Brain microvascular endothelial cell (primary cell): Measurements from ENCODE around the gene RTN4RL2.

Source experiments
- DNase-seq: peaks from one replicate; pipeline ENCODE4 v3.0.0-alpha.2; 2020
- H3K27ac ChIP-seq: fragments of 250-450 bp; sonication (Bioruptor Pico); 2 replicates; pipeline ENCODE4 v1.5.1; 2020; ENCODE audit warnings: mild to moderate bottlenecking, moderate library complexity
- H3K27me3 ChIP-seq: fragments of 250-450 bp; sonication (Bioruptor Pico); replicated peaks from 2 replicates; pipeline ENCODE4 v1.5.1; 2020; ENCODE audit warnings: mild to moderate bottlenecking
- H3K36me3 ChIP-seq: fragments of 250-450 bp; sonication (Bioruptor Pico); replicated peaks from 2 replicates; pipeline ENCODE4 v1.5.1; 2020; ENCODE audit warnings: mild to moderate bottlenecking
- H3K4me3 ChIP-seq: 2 replicates; pipeline ENCODE4 v1.5.1; 2011; ENCODE audit warnings: low read depth, mild to moderate bottlenecking, control low read depth, low read length, moderate library complexity
- in situ Hi-C: cut with HindIII; loops from 2 replicates; pipeline ENCODE4 v1.10.0; 2017; ENCODE audit warnings: low sequenced_read_pairs, low pct_ligation_motif_present
- TF ChIP-seq, protein P1 (sequence below): IDR thresholded peaks from 2 replicates; pipeline ENCODE4 v1.5.1; 2011; ENCODE audit warnings: low read depth, mild to moderate bottlenecking, moderate library complexity, low read length, control low read depth, inconsistent platforms; ENCODE audit errors: missing control alignments

Gene RTN4RL2

DNA sequence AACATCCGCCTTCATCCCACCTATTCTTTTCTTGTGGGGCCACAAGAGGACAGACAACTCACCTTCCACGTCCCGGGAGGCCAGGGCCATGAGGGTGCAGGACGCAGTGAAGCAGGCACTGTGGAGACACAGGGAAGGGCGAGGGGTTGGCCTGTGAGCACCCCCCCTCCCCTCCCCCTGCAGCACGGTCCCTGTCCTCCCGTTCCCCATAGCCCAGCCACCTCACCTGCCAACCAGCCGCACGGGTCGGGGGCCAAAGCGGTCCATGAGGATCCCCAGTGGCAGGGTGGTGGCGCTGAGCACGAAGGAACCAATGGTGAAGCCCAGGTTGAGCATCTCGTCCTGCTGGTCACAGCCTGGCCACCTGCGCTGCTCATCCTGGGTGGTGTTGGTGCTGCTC is 40.6 kb downstream of the RTN4RL2 start:
- Histone ChIP-seq H3K36me3 (no peaks in the 10 kb centered on the region), H3K27ac (no peak overlapping the region), H3K4me3 (no peak overlapping the region), H3K27me3 (no peaks in the 10 kb centered on the region)
- TF ChIP-seq, protein P1, sequence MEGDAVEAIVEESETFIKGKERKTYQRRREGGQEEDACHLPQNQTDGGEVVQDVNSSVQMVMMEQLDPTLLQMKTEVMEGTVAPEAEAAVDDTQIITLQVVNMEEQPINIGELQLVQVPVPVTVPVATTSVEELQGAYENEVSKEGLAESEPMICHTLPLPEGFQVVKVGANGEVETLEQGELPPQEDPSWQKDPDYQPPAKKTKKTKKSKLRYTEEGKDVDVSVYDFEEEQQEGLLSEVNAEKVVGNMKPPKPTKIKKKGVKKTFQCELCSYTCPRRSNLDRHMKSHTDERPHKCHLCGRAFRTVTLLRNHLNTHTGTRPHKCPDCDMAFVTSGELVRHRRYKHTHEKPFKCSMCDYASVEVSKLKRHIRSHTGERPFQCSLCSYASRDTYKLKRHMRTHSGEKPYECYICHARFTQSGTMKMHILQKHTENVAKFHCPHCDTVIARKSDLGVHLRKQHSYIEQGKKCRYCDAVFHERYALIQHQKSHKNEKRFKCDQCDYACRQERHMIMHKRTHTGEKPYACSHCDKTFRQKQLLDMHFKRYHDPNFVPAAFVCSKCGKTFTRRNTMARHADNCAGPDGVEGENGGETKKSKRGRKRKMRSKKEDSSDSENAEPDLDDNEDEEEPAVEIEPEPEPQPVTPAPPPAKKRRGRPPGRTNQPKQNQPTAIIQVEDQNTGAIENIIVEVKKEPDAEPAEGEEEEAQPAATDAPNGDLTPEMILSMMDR, result no peak
- DNase-seq, result no peak
- in situ Hi-C loops, result no loop called here

DNA sequence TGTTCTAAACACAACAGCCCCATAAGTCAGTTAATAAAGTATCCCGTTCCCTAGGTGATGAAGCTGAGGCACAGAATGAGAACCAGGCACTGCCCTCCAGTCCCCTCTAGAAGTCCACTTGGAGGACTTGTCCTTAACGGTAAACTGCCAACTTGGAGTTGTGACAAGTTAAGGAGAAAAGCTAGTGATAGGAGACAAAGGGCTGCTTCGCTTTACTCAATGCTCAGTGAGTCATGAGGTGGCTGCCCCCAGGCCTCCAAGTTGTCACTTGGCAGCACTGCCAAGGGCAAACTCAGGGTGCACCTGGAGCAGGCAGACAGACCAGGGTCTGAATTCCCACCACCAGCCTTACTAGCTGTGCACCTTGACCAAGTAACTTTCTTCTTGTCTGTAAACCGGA is 41.6 kb downstream of the RTN4RL2 start:
- H3K27me3 ChIP-seq, result no peaks in the 10 kb centered on the region
- H3K27ac ChIP-seq, result no peak overlapping the region
- no peak overlapping the region for H3K4me3 ChIP-seq
- TF ChIP-seq, protein P1, result no peak
- no peak for DNase-seq
- in situ Hi-C loops, result no loop called here
- H3K36me3 ChIP-seq, result no peaks in the 10 kb centered on the region

- DNase-seq, result no peak
- in situ Hi-C loops, result no loop called here
- no peaks in the 10 kb centered on the region for H3K27me3 ChIP-seq
- H3K36me3 ChIP-seq, result no peaks in the 10 kb centered on the region
- no peak overlapping the region for H3K27ac ChIP-seq
- no peak overlapping the region for H3K4me3 ChIP-seq
- TF ChIP-seq, protein P1, result no peak
Observed at GRCh38 chr11:57502376-57502775, 42.0 kb downstream of the RTN4RL2 start.

DNA sequence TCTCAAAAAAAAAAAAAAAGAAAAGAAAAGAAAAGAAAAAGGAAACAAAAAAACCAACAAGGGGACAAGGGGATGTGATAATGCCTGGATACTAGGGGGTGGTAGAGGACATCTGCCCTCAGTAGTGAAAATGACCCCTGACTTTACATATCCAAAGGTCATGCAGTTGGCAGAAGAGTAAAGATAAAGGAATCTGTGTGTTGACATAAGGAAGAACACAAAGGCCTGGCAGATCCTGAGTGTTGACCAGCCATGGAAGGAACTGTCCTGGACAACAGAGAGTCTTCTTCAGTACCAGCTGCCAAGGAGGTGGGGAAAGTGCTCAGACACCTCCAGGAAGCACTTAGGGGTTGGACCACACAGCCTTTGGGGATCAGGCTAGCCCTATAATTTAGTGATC is 42.5 kb downstream of the RTN4RL2 start:
- in situ Hi-C loops, result no loop called here
- DNase-seq, result no peak
- no peak overlapping the region for H3K4me3 ChIP-seq
- no peaks in the 10 kb centered on the region for H3K27me3 ChIP-seq
- TF ChIP-seq, protein P1, result no peak
- H3K27ac ChIP-seq, result no peak overlapping the region
- no peaks in the 10 kb centered on the region for H3K36me3 ChIP-seq

- TF ChIP-seq, protein P1, result no peak
- in situ Hi-C loops, result no loop called here
- no peak for DNase-seq
- Histone ChIP-seq H3K27ac (no peak overlapping the region), H3K36me3 (no peaks in the 10 kb centered on the region), H3K27me3 (no peaks in the 10 kb centered on the region), H3K4me3 (no peak overlapping the region)
Observed at GRCh38 chr11:57504511-57504910, 44.2 kb downstream of the RTN4RL2 start.

DNA sequence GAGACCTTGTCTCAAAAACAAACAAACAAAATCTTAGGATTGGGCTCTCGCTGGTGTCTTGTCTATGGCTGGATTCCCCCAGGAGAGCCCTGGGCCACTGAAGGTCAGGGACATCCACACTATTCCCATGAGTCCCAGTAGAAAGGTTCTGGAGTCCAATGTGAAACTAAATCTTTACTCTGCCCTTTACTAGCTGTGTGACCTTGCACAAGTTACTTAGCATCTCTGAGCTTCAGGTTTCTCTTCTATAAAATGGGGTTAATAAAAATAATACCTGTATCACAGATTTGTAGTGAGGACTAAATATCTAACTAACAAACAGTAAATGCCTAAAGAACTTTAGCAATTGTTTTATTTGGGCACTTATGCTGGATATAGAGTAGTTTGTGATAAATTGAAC is 46.2 kb downstream of the RTN4RL2 start:
- in situ Hi-C loops, result no loop called here
- no peak overlapping the region for H3K4me3 ChIP-seq
- TF ChIP-seq, protein P1, result no peak
- H3K27ac ChIP-seq, result no peak overlapping the region
- no peak for DNase-seq
- H3K27me3 ChIP-seq, result no peaks in the 10 kb centered on the region
- no peaks in the 10 kb centered on the region for H3K36me3 ChIP-seq
